ENCODE measurements around the gene KRTAP5-8.

GRCh38 chr11:71577469-71578004 is 39.7 kb downstream of the KRTAP5-8 start:
- TF ChIP-seq CTCF (IDR thresholded peaks at IDR 0.05), result no peak
- no peak for TF ChIP-seq POLR2A (IDR thresholded peaks at IDR 0.05)

All from esophagus squamous epithelium (tissue), 4 donors.